Transverse colon (tissue), 4 donors: ENCODE measurements around the gene HIP1R. TPM values are rescaled to one million over a fixed set of nuclear protein-coding genes. Genes with fewer than 3 reads are reported as not detected.

Experiments used
- DNase-seq: peaks from one replicate; pipeline ENCODE4 v3.0.0-alpha.2; 2019
- H3K27ac ChIP-seq, 4 donors: fragments of 200-600 bp; sonication (generic); 2 replicates each; pipeline ENCODE4 v1.5.1; 2016 to 2018; ENCODE audit warnings: inconsistent platforms in 4 of 4
- H3K27me3 ChIP-seq: fragments of 200-600 bp; sonication (generic); 2 replicates; pipeline ENCODE4 v1.5.1; 2017; ENCODE audit warnings: inconsistent platforms
- H3K36me3 ChIP-seq, 4 donors: fragments of 200-600 bp; sonication (generic); 2 replicates each; pipeline ENCODE4 v1.5.1; 2017 to 2019; ENCODE audit warnings: inconsistent platforms in 4 of 4
- H3K4me1 ChIP-seq, 4 donors: fragments of 200-600 bp; sonication (generic); 2 replicates each; pipeline ENCODE4 v1.5.1; 2017 to 2020; ENCODE audit warnings: inconsistent platforms in 4 of 4
- H3K4me3 ChIP-seq, 4 donors: fragments of 200-600 bp; sonication (generic); 1 replicate in 1 of 4; 2 replicates in 3 of 4; pipeline versions ENCODE4 v1.5.1 to v1.6.1; 2017 to 2019; ENCODE audit warnings: inconsistent platforms in 4 of 4
- H3K9me3 ChIP-seq, 2 donors: fragments of 200-600 bp; sonication (generic); 2 replicates each; pipeline ENCODE4 v1.5.1; 2017 to 2019; ENCODE audit warnings: inconsistent platforms in 2 of 2
- CTCF ChIP-seq, 5 experiments: fragments of 200-600 bp in 3 of 5; fragments of 450-650 bp in 2 of 5; sonication (generic) in 3 of 5; IDR thresholded peaks; 1 replicate in 2 of 5; 2 replicates in 3 of 5; pipeline ENCODE4 v1.5.1; 2016 to 2017; ENCODE audit warnings: antibody characterized with exemption in 5 of 5, inconsistent platforms in 3 of 5, mild to moderate bottlenecking in 2 of 5, moderate library complexity in 1 of 5
- EP300 ChIP-seq: sonication (generic); formaldehyde crosslinking; IDR thresholded peaks from one replicate; pipeline ENCODE4 v1.6.1; 2017; ENCODE audit warnings: antibody characterized with exemption, low read depth
- POLR2A ChIP-seq: fragments of 450-650 bp; IDR thresholded peaks from one replicate; pipeline ENCODE4 v1.6.1; 2016; ENCODE audit warnings: antibody characterized with exemption, mild to moderate bottlenecking, moderate library complexity
- POLR2AphosphoS5 ChIP-seq, 3 donors: sonication (generic); formaldehyde crosslinking; IDR thresholded peaks; one replicate each; pipeline ENCODE4 v1.6.1; 2016; ENCODE audit warnings: antibody characterized with exemption in 3 of 3
- WGBS, 2 donors: methylation state at CpG; one replicate each; pipeline ENCODE4 v1.1.5; 2018; ENCODE audit warnings: low coverage in 1 of 2; 5-methylcytosine and 5-hydroxymethylcytosine counted together
- in situ Hi-C, 4 donors: fragments of 200-750 bp; cut with MboI; loops; one replicate each; pipeline versions ENCODE4 v1.15.0 to v1.15.1; 2017; ENCODE audit warnings: low sequenced_read_pairs in 3 of 4, low pct_ligation_motif_present in 1 of 4, low pct_unique_long_range_greater_than_20kb in 1 of 4
- intact Hi-C: fragments of 100-400 bp; cut with DNase I; formaldehyde crosslinking; loops from one replicate; pipeline ENCODE4 v1.15.1; 2023; ENCODE audit warnings: low total_unique reads
- total RNA-seq, 4 donors: library from RNA; depleted of rRNA; stranded (reverse); fragments of >200 nt; gene quantifications; one replicate each; pipeline ENCODE4 v1.1.0, GENCODE V29; 2016

HIP1R gene
- total RNA-seq, 4 donors from 2014 or later: 72.4 to 459 (median 146) TPM

GRCh38 chr12:122876731-122877130 lies 41.5 kb downstream of the HIP1R start:
- TF ChIP-seq POLR2A (no peak), POLR2AphosphoS5 (IDR thresholded peaks at IDR 0.05) (no peak), EP300 (no peak), CTCF (IDR thresholded peaks at IDR 0.05) (no peak)
- Histone ChIP-seq H3K4me1 (peaks cover 29 to 92% (median 48%) of the 10 kb centered on the region in 4 donors), H3K4me3 (no peak overlapping the region), H3K9me3 (no peaks in the 10 kb centered on the region), H3K27me3 (no peaks in the 10 kb centered on the region), H3K36me3 (no peaks in the 10 kb centered on the region), H3K27ac (no peak overlapping the region)
- intact Hi-C loops (no loop called here), in situ Hi-C loops (loop anchor here in 1 of 4 donors (10.0 kb wide), 1 partner anchor 78 kb away; no protein-coding TSS in a partner anchor)
- no peak for DNase-seq
- 50 to 88% methylated on average over 1 to 3 of the region's 3 CpGs for WGBS, 2 donors

- H3K4me3 ChIP-seq: no peak overlapping the region
- no peak for DNase-seq
- intact Hi-C loops (no loop called here), in situ Hi-C loops (loop anchor here in 1 of 4 donors (10.0 kb wide), 1 partner anchor 76 kb away; no protein-coding TSS in a partner anchor)
- WGBS, 2 donors: 77 to 85% methylated on average over 8 to 17 of the region's 17 CpGs
- peaks cover 14 to 87% (median 29%) of the 10 kb centered on the region in 4 donors for H3K4me1 ChIP-seq
- no peaks in the 10 kb centered on the region for H3K9me3 ChIP-seq
- H3K36me3 ChIP-seq: no peaks in the 10 kb centered on the region
- TF ChIP-seq CTCF (IDR thresholded peaks at IDR 0.05): no peak
- no peak for TF ChIP-seq POLR2A
- TF ChIP-seq EP300: no peak
- TF ChIP-seq POLR2AphosphoS5 (IDR thresholded peaks at IDR 0.05): no peak
- no peaks in the 10 kb centered on the region for H3K27me3 ChIP-seq
- H3K27ac ChIP-seq: peak overlapping the region in 2 of 4 donors; percentile 3 to 27
Observed at GRCh38 chr12:122878780-122879612, 43.7 kb downstream of the HIP1R start.

GRCh38 chr12:122880155-122880667 lies 45.0 kb downstream of the HIP1R start:
- WGBS, 2 donors: 69 to 73% methylated on average over 8 to 10 of the region's 10 CpGs
- DNase-seq: no peak
- in situ Hi-C loops: no loop called here
- Histone ChIP-seq H3K36me3 (no peaks in the 10 kb centered on the region), H3K9me3 (no peaks in the 10 kb centered on the region), H3K27ac (peak overlapping the region in 1 of 4 donors; percentile 27), H3K4me1 (peaks cover 14 to 87% (median 28%) of the 10 kb centered on the region in 4 donors), H3K27me3 (no peaks in the 10 kb centered on the region), H3K4me3 (no peak overlapping the region)
- intact Hi-C loops: no loop called here
- TF ChIP-seq POLR2A (no peak), CTCF (IDR thresholded peaks at IDR 0.05) (no peak), EP300 (no peak), POLR2AphosphoS5 (IDR thresholded peaks at IDR 0.05) (no peak)

GRCh38 chr12:122880668-122881067 lies 45.4 kb downstream of the HIP1R start:
- no peak overlapping the region for H3K4me3 ChIP-seq
- H3K9me3 ChIP-seq: no peaks in the 10 kb centered on the region
- no peak overlapping the region for H3K27ac ChIP-seq
- 53 to 65% methylated on average over 4 to 8 of the region's 8 CpGs for WGBS, 2 donors
- DNase-seq: no peak
- H3K4me1 ChIP-seq: peaks cover 11 to 84% (median 26%) of the 10 kb centered on the region in 4 donors
- no peaks in the 10 kb centered on the region for H3K27me3 ChIP-seq
- intact Hi-C loops (no loop called here), in situ Hi-C loops (no loop called here)
- no peaks in the 10 kb centered on the region for H3K36me3 ChIP-seq
- TF ChIP-seq CTCF (IDR thresholded peaks at IDR 0.05) (peak in 3 of 5 experiments; percentile 6 to 14 (median 9)), POLR2AphosphoS5 (IDR thresholded peaks at IDR 0.05) (no peak)
